ENCODE data around the gene MTF1.
"Not testable (repeated sequence)": the region's sequence is repeated elsewhere in the genome, so short reads cannot be mapped to it uniquely, and the experiment has no call there.

Gene MTF1

DNA sequence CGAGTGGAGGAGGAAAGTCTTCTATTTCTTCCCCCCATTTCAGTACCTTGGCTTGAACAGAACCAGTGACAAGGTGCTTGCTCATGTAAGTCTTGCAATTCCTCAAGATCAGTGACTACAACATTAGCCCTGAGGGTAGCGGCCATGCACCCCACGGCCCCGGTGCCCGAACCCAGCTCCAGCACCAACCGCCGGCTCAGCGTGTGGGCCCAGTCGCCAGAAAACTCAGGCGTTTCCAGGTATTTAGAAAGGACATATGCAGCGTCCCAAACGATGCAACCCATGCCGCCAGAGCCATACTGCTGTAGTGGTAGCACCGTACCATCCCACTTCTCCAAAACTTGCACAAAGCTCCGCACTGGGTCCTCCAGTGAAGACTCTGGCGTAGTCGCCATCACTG, 76.9 kb downstream of the MTF1 start:
- DNase-seq = no peak

DNA sequence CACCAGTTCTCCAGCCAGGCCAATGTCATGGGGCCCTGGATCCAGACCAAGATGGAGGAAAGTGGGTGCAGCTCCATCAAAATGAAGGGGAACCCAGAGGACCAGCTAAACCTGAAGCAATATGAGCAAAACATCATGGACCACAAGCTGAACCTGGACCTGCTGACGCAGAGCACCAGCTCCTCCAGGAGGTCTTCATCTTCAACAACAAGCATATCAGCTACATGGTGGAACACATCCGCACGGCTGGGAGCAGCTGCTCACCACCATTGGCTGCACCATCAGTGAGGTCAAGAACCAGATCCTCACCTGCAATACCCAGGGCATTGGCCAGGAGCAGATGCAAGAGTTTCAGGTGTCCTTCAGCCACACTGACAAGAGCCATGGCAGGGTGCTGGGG, 80.7 kb downstream of the MTF1 start:
- DNase-seq = no peak

DNA sequence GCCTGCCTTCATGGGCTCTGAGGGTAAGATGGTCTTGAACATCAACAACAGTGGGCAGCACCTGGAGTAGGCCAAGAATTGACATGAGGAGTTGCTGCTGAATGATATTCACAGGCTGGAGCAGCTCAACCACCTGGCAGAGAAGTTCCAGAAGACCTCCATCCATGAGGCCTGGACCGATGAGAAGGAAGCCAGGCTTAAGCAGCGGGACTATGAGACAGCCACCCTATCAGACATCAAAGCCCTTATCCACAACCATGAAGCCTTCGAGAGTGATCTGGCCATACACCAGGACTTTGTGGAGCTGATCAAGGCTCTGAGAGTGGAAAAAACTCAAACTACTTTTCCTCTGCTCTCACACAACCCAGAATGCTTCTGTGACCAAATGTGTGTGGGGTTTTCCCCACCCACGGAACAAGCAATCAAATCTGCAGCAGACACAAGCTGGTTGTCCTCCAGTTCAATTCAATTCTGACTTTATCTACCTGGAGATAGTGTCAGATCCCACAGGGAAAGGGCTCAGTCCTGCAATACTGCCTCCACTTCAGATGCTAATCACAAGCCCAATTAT, 82.4 kb downstream of the MTF1 start:
- DNase-seq = no peak

- not testable (repeated sequence) for DNase-seq
These were observed 88.0 kb downstream of the MTF1 start for GRCh38 chr1:37771440-37771839.

DNA sequence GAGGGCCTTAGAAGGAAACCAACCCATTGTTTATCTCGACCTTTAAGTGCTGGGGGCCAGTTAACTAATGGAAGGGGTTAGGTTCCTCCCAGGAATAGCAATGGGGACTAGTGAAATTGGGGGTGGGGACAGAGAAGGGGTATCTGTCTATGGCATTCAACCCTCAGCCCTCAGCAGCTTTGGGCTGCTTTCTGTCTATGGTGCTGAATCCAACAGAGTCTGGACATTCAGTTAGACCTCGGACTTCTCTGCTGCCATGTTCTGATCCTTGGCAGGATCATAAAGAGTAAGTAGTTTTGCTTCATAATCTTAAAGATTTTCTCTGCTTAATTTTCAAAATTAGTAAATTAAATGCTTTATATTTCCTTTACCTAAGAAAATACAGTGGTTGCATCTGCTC, 91.9 kb downstream of the MTF1 start:
- no peak for DNase-seq

DNA sequence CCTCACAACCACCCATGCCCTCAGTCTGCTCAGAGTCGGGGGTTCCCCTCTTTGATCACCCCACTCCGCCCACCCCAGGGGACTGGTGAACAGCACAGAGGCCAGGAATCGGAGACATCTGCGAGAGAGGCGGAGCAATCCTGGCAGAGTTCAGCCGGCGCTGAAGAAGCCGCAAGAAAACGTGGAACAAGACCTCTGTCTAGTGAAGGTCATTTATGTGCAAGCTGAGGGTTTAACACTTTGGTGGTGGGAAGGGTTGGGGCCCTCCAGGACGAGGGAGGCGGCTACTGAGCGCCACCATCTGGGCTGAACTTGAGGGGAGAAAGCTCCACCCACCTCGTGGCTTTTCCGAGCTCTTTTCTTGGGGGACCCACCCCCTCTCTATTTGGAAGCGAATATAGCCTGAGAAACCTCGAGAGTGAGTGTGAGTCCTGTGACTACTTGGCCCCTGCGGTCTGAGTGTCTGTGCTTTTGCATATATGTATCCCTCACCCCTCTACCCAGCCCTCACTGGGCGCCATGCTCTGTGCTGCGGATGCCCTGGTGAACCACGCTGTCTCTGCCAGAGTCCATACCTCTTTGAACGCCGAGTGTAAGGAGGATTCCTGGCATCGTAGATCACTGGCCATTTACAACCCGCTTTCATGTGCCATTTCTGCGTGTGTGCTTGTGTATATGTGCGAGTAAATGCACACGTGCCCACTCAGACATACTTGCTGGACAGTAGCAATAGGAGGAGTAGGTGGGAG, 93.3 kb downstream of the MTF1 start:
- peak; percentile 16 for DNase-seq

- no peak for DNase-seq
These were observed 94.4 kb downstream of the MTF1 start, which contains the start of gene EPHA10 for GRCh38 chr1:37764888-37765441. TSS of gene EPHA10 (minus strand) at chr1:37765120. CDS start at chr1:37765066, 54 bp downstream.

DNA sequence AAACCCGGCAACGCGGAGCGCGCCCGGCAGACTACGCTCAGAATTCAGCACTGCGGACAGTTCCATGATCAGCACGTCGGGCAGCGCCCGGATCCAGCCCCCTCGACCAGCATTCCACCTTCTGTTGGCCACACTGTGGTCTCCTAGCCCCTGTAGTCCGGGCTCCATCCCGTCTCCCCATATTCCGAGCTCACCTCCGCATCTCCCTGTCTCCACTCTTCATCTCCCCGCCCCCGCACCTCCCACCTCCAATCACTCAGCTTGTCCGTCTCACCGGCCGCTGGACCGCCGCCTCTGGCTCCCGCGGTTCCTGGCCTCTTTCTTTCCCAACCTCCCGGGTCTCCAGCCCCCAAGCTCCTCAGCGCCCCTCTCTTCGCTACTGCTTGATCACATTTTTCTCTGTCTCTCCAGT, 95.0 kb downstream of the MTF1 start:
- no peak for DNase-seq

GRCh38 chr1:37763791-37764413, 95.5 kb downstream of the MTF1 start:
- DNase-seq = no peak

DNA sequence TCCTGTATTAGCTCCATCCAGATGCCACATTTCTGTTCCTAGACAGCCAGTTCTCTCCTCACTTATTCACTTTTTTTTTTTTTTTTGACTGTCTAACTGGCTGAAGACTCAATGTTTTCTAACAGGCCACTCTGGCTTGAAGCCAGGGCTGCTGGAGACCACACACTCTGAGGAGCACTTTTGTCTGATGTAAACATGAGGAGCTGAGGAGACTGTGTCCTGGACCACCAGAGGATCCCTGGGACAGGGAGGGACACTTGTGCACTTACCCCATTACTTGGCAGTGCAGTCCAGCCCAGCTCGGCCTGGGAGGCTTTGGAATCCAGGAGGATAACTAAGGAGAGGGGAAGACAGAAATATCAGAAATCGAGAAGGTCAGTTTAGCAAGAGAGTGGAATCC, 96.9 kb downstream of the MTF1 start:
- DNase-seq = no peak

DNA sequence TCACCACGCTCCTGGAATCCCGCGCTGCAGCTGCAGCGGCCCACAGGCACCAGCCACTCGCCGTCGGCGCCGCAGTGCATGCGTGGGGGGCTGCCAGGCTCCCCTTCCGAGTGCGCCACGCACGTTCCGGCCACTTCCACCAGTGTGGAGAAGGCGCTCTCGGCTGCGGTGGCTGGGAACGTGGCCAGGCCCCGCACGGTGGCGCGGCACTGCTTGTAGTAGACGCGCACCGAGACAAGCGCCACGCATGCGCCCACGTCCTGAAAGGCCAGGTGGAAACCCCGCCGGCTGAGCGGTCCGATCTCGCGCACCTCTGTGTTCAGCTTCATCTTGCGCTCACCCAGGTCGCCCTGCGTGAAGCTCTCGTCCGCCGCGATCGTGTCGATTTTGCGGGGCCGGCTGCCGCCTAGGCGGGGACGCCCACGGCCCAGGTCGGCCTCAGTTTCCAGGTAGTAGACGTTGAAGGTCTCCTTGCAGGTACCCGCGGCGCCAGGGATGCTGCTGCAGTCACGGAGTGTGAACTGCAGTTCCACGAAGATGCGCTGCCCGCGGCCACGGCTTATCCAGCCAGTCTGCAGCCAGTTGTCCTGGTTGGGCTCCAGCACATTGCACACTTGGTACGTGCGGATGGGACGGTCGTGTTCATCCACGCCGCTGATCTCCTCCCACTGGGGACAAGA, 97.8 kb downstream of the MTF1 start:
- no peak for DNase-seq

Data from SHP77 treated with DMSO at 0.1 percent for 48 hours (cell line).